Mucosa of descending colon (tissue), 3 donors: Measurements from ENCODE around the gene COPS6. TPM values are rescaled to one million over a fixed set of nuclear protein-coding genes. Genes with fewer than 3 reads are reported as not detected.

ENCODE experiments used
- ATAC-seq: fragments of 200-7000 bp; cut with Tn5 transposase; one replicate; pipeline ENCODE4 v1.9.1; 2020; ENCODE audit warnings: mild to moderate bottlenecking, moderate library complexity
- DNase-seq, 3 donors: peaks; one replicate each; pipeline ENCODE4 v3.0.0-alpha.2; 2020
- H3K36me3 ChIP-seq: fragments of 200-600 bp; one replicate; pipeline ENCODE4 v1.8.0; 2021; ENCODE audit warnings: low read depth, mild to moderate bottlenecking
- H3K4me1 ChIP-seq: fragments of 200-600 bp; one replicate; pipeline ENCODE4 v1.8.0; 2021; ENCODE audit warnings: low read depth, mild to moderate bottlenecking
- H3K4me3 ChIP-seq: fragments of 200-600 bp; one replicate; pipeline ENCODE4 v1.8.0; 2021; ENCODE audit warnings: mild to moderate bottlenecking
- H3K9me3 ChIP-seq: fragments of 200-600 bp; one replicate; pipeline ENCODE4 v1.8.0; 2021; ENCODE audit warnings: mild to moderate bottlenecking
- CTCF ChIP-seq: fragments of 200-600 bp; IDR thresholded peaks from one replicate; pipeline ENCODE4 v1.8.0; 2022; ENCODE audit warnings: antibody characterized with exemption, mild to moderate bottlenecking
- intact Hi-C, 2 donors: fragments of 100-400 bp; cut with DNase I in 1 of 2; cut with micrococcal nuclease in 1 of 2; formaldehyde crosslinking; loops; one replicate each; pipeline versions ENCODE4 v1.11.0 to v1.11.1; 2022; cut with DNase I, micrococcal nuclease
- total RNA-seq, 3 donors: library from RNA; stranded (reverse); fragmentation: NEBNext Ultra II Directional in 2 of 3; extraction: Animal tissue kit (Norgen Biotek cat#: 25700) in 2 of 3; gene quantifications; one replicate each; pipeline versions ENCODE4 v1.2.1 to v1.2.4, GENCODE V29; 2021 to 2023
- donor health status: DM: no; HTN: no; CAD: no; lungs with moderate emphysema.
- donor health status: DM: no; HTN: no; CAD: no.
- donor health status: DM: no; HTN: yes; CAD: no.

Gene COPS6
- total RNA-seq, 3 donors from 2014 or later, result 61.8 to 98.5 (median 76.1) TPM

GRCh38 chr7:100063376-100063775 lies 25.4 kb upstream of the COPS6 start:
- TF ChIP-seq CTCF, result no peak
- Histone ChIP-seq H3K36me3 (no peaks in the 10 kb centered on the region), H3K9me3 (no peaks in the 10 kb centered on the region), H3K4me3 (no peak overlapping the region), H3K4me1 (no peaks in the 10 kb centered on the region)
- ATAC-seq (no peak), DNase-seq (no peak)
- intact Hi-C loops, result no loop called here

GRCh38 chr7:100064162-100064561 lies 24.6 kb upstream of the COPS6 start:
- ATAC-seq, result no peak
- no peaks in the 10 kb centered on the region for H3K9me3 ChIP-seq

GRCh38 chr7:100065452-100066186 lies 23.1 kb upstream of the COPS6 start:
- ATAC-seq (peak; percentile 45), DNase-seq (no peak)
- no peak for TF ChIP-seq CTCF
- Histone ChIP-seq H3K36me3 (peaks cover under 1% of the 10 kb centered on the region), H3K4me1 (no peaks in the 10 kb centered on the region), H3K4me3 (no peak overlapping the region), H3K9me3 (peaks cover 5% of the 10 kb centered on the region)
- intact Hi-C loops, result no loop called here

More at GRCh38 chr7:100064162-100064561, 24.6 kb upstream of the COPS6 start:
- Histone ChIP-seq H3K4me1 (no peaks in the 10 kb centered on the region), H3K36me3 (no peaks in the 10 kb centered on the region), H3K4me3 (no peak overlapping the region)
- no peak for TF ChIP-seq CTCF
- DNase-seq, result no peak
- intact Hi-C loops, result no loop called here

GRCh38 chr7:100066953-100067352 lies 21.8 kb upstream of the COPS6 start:
- ATAC-seq, result no peak
- TF ChIP-seq CTCF, result no peak

DNA sequence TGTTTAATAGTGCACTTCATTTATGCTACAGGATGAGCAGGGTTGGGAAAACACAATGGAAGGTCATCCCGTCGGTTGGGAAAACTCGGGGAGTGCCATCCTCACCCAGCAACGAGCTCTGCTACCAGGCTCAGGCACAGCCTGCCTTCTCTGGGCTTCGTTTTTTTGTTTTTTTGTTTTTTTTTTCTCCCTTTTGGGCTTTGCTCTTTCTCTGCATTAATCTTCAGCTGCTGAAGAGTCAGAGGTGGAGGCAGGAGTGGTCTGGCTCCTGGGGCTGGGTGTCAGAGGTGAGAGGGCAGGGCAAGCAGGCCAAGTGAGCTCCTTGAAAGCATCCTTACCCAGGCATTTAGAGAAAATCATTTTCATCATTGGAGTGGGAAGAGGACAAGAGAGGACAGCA lies 18.8 kb upstream of the COPS6 start:
- intact Hi-C loops, result no loop called here
- no peak for TF ChIP-seq CTCF
- no peak for ATAC-seq
- peaks cover 34% of the 10 kb centered on the region for H3K36me3 ChIP-seq
- no peaks in the 10 kb centered on the region for H3K4me1 ChIP-seq
- H3K4me3 ChIP-seq, result no peak overlapping the region
- DNase-seq, result no peak
- H3K9me3 ChIP-seq, result peaks cover 28% of the 10 kb centered on the region

More at GRCh38 chr7:100066953-100067352, 21.8 kb upstream of the COPS6 start:
- H3K4me1 ChIP-seq, result no peaks in the 10 kb centered on the region
- intact Hi-C loops, result no loop called here
- H3K36me3 ChIP-seq, result peaks cover 14% of the 10 kb centered on the region
- H3K9me3 ChIP-seq, result peaks cover 18% of the 10 kb centered on the region
- no peak for DNase-seq
- no peak overlapping the region for H3K4me3 ChIP-seq
